ENCODE measurements around the gene SLC16A13. TPM values are rescaled to one million over a fixed set of nuclear protein-coding genes. Genes with fewer than 3 reads are reported as not detected.

Gene SLC16A13
- total RNA-seq, 1 experiment from 2014 or later, result 40.6 TPM

DNA sequence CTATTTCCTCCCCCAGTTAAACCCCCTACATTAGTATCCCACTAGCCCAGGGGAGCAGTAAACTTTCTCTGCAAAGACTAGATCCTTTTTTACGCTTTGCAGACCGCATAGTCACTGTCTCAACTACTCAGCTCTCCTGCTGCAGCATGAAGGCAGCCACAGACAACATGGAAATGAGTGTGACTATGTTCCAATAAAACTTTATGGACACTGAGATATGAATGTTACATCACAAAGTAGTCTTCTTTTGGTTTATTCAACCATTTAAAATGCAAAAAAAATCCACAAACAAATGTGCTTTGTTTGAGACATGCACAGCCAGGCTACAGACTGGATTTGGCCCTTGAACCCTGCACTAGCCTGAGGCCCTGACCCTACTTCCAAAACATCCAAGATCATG, 25.3 kb upstream of the SLC16A13 start:
- H3K79me2 ChIP-seq (ENCODE audit: low read depth), result peaks cover 71% of the 10 kb centered on the region
- CTCF ChIA-PET, result interaction anchor here (0.5 to 0.6 kb wide), 2 partner anchors 14 to 100 kb away, joined by 3 to 8 read pairs; no protein-coding TSS in a partner anchor
- BruUV-seq (replicated peaks), result no TSS peak
- H4K20me1 ChIP-seq (ENCODE audit: insufficient read depth), result peaks cover 17% of the 10 kb centered on the region
- H3K9me3 ChIP-seq (ENCODE audit: insufficient read depth, low read depth), result no peaks in the 10 kb centered on the region
- H3K27me3 ChIP-seq (ENCODE audit: insufficient read depth, low read depth), result no peaks in the 10 kb centered on the region
- H3K4me3 ChIP-seq, result peak overlapping the region; percentile 97
- no peak for TF ChIP-seq EZH2 (IDR thresholded peaks at IDR 0.05; ENCODE audit: low read depth)
- TF ChIP-seq, protein P1, sequence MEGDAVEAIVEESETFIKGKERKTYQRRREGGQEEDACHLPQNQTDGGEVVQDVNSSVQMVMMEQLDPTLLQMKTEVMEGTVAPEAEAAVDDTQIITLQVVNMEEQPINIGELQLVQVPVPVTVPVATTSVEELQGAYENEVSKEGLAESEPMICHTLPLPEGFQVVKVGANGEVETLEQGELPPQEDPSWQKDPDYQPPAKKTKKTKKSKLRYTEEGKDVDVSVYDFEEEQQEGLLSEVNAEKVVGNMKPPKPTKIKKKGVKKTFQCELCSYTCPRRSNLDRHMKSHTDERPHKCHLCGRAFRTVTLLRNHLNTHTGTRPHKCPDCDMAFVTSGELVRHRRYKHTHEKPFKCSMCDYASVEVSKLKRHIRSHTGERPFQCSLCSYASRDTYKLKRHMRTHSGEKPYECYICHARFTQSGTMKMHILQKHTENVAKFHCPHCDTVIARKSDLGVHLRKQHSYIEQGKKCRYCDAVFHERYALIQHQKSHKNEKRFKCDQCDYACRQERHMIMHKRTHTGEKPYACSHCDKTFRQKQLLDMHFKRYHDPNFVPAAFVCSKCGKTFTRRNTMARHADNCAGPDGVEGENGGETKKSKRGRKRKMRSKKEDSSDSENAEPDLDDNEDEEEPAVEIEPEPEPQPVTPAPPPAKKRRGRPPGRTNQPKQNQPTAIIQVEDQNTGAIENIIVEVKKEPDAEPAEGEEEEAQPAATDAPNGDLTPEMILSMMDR (conservative IDR thresholded peaks at IDR 0.05), result no peak
- H3K4me2 ChIP-seq, result peak overlapping the region; percentile 97
- POLR2A ChIA-PET (ENCODE audit: unreplicated experiment), result interaction anchor here (0.6 kb wide), 1 partner anchor 509 kb away, joined by 3 read pairs; no protein-coding TSS in a partner anchor
- no peaks in the 10 kb centered on the region for H3K36me3 ChIP-seq (ENCODE audit: low read depth)
- peaks cover 19% of the 10 kb centered on the region for H3K4me1 ChIP-seq (replicated peaks; ENCODE audit: insufficient read depth)
- H3K27ac ChIP-seq, result no peak overlapping the region
- H2AFZ ChIP-seq, result no peak overlapping the region
- intact Hi-C loops (cut with micrococcal nuclease; ENCODE audit: unreplicated experiment), result no loop called here
- DNase-seq, result no peak
- H3K9me2 ChIP-seq (ENCODE audit: insufficient read depth), result no peaks in the 10 kb centered on the region
- H3F3A ChIP-seq (ENCODE audit: insufficient read depth, low read depth), result peaks cover 37% of the 10 kb centered on the region

DNA sequence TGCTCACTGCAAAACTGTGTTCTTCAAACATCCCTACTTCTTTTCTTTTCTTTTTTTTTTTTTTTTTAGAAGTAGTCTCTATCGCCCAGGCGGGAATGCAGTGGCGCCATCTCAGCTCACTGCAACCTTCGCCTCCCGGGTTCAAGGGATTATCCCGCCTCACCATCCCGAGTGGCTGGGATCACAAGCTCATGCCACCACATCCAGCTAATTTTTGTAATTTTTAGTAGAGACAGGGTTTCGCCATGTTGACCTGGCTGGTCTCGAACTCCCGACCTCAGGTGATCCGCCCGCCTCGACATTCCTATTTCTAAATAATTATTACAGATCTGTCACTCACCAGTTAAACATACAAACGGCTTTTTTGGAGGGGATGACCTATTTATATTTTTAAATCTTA, 24.4 kb upstream of the SLC16A13 start:
- POLR2A ChIA-PET (ENCODE audit: unreplicated experiment), result no interaction called here
- Histone ChIP-seq H2AFZ (peak overlapping the region; percentile 83; the same call in 1 of the 2 replicates), H4K20me1 (ENCODE audit: insufficient read depth) (peaks cover 17% of the 10 kb centered on the region), H3K9me3 (ENCODE audit: insufficient read depth, low read depth) (no peaks in the 10 kb centered on the region), H3F3A (ENCODE audit: insufficient read depth, low read depth) (peaks cover 44% of the 10 kb centered on the region), H3K79me2 (ENCODE audit: low read depth) (peaks cover 71% of the 10 kb centered on the region), H3K27me3 (ENCODE audit: insufficient read depth, low read depth) (no peaks in the 10 kb centered on the region), H3K4me2 (peak overlapping the region; percentile 97), H3K4me1 (replicated peaks; ENCODE audit: insufficient read depth) (peaks cover 21% of the 10 kb centered on the region), H3K27ac (peak overlapping the region; percentile 81), H3K4me3 (peak overlapping the region; percentile 97), H3K9me2 (ENCODE audit: insufficient read depth) (no peaks in the 10 kb centered on the region), H3K36me3 (ENCODE audit: low read depth) (no peaks in the 10 kb centered on the region)
- intact Hi-C loops (cut with micrococcal nuclease; ENCODE audit: unreplicated experiment), result no loop called here
- CTCF ChIA-PET, result interaction anchor here (0.6 kb wide), 1 partner anchor 101 kb away, joined by 8 read pairs; no protein-coding TSS in a partner anchor
- DNase-seq, result no peak
- no peak for TF ChIP-seq EZH2 (IDR thresholded peaks at IDR 0.05; ENCODE audit: low read depth)
- TF ChIP-seq, protein P1 (conservative IDR thresholded peaks at IDR 0.05), result no peak
- TSS peak; percentile 32 for BruUV-seq (replicated peaks)

DNA sequence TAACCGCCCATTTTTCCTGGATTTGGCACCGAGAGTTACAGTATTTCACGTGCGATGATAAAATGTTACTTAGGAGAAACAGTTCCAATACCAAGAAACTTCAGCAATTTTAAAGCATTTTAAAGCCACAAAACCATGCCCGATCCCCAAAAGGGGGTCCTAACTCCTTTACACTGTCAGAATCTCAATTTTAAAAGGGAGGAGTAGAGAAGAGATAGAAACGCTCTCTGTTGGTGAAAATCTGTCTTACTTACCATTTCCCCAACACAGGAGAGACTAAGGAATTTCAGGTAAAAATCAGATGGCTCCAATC, 23.9 kb upstream of the SLC16A13 start:
- Histone ChIP-seq H3K4me1 (replicated peaks; ENCODE audit: insufficient read depth) (peaks cover 21% of the 10 kb centered on the region), H2AFZ (peak overlapping the region; percentile 83), H3K4me3 (peak overlapping the region; percentile 97), H3K9me3 (ENCODE audit: insufficient read depth, low read depth) (no peaks in the 10 kb centered on the region), H3F3A (ENCODE audit: insufficient read depth, low read depth) (peaks cover 49% of the 10 kb centered on the region), H3K9me2 (ENCODE audit: insufficient read depth) (no peaks in the 10 kb centered on the region), H3K36me3 (ENCODE audit: low read depth) (no peaks in the 10 kb centered on the region), H3K79me2 (ENCODE audit: low read depth) (peaks cover 71% of the 10 kb centered on the region), H4K20me1 (ENCODE audit: insufficient read depth) (peaks cover 14% of the 10 kb centered on the region), H3K27ac (peak overlapping the region; percentile 81), H3K4me2 (peak overlapping the region; percentile 97), H3K27me3 (ENCODE audit: insufficient read depth, low read depth) (no peaks in the 10 kb centered on the region)
- intact Hi-C loops (cut with micrococcal nuclease; ENCODE audit: unreplicated experiment), result loop anchor here (2.0 kb wide), 1 partner anchor 575 kb away; no protein-coding TSS in a partner anchor
- TF ChIP-seq EZH2 (IDR thresholded peaks at IDR 0.05; ENCODE audit: low read depth), result no peak
- TF ChIP-seq, protein P1 (conservative IDR thresholded peaks at IDR 0.05), result no peak
- ChIA-PET POLR2A (ENCODE audit: unreplicated experiment) (interaction anchor here (0.6 kb wide), 1 partner anchor 72 kb away, joined by 6 read pairs; no protein-coding TSS in a partner anchor), CTCF (interaction anchor here (0.5 to 0.9 kb wide), 3 partner anchors 10 to 339 kb away, joined by 3 to 13 read pairs (median 4); no protein-coding TSS in a partner anchor)
- BruUV-seq (replicated peaks), result no TSS peak
- DNase-seq, result no peak

Measured in PC-9 (cell line).